ENCODE data around the gene BRI3. TPM values are rescaled to one million over a fixed set of nuclear protein-coding genes. Genes with fewer than 3 reads are reported as not detected.

BRI3 gene
- total and polyA plus RNA-seq, 2 of the 4 experiments (the other 2 are of a cell fraction) = 24.7 to 68.3 TPM

DNA sequence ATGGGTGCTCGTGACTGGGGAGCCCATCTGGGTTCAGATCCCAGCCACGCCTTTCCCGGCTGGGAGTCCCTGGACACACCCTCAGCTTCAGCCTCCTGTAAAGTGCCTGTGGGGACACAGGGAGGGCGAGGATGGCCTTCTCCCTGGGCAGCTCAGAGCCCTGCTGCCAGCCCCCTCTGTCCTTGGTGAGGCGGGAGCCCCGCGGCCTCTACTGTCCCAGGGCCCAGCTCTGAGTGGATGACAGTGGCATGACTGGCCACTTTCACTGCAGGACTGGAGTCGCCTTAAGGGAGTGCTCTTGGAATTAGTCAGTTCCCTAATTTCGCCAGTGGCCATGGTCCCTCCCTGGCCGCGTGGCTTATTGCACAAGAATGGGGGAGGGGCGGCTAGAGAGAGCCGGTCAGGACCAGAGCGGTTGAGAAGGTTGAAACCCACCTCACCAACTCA, 4.6 kb downstream of the BRI3 start:
- Histone ChIP-seq H3K4ac (ENCODE audit: low read depth, low read length) (peak overlapping the region; percentile 96), H2BK120ac (ENCODE audit: low read depth, low read length) (peak overlapping the region; percentile 92), H2AFZ (replicated peaks; ENCODE audit: low read length, poor library complexity) (peak overlapping the region; percentile 76), H3K56ac (ENCODE audit: extremely low read depth, insufficient read depth, low read length) (peak overlapping the region; percentile 65), H3K79me1 (ENCODE audit: low read depth in 1 of 2, low read length in 2 of 2) (peaks cover 15 to 73% of the 10 kb centered on the region in 2 experiments; a peak in 3 of 4 replicates), H4K5ac (ENCODE audit: low read depth, low read length) (peak overlapping the region; percentile 15; the same call in 1 of the 2 replicates), H4K20me1 (ENCODE audit: insufficient read depth, low read length) (peaks cover 78% of the 10 kb centered on the region), H2AK9ac (replicated peaks; ENCODE audit: low read depth, low read length, poor library complexity) (peak overlapping the region; percentile 99), H2BK5ac (ENCODE audit: low read depth, low read length, poor library complexity, severe bottlenecking) (peak overlapping the region; percentile 94), H3K18ac (ENCODE audit: low read depth, low read length) (0 out of 2 replicates have a peak overlapping the region, but pooled peaks have one; percentile 9), H2BK15ac (ENCODE audit: low read depth, low read length) (peak overlapping the region; percentile 91; the same call in 2 of the 3 replicates), H2AK5ac (ENCODE audit: low read depth, low read length) (peak overlapping the region; percentile 46), H3K4me3 (ENCODE audit: insufficient read depth, low read depth, low read length) (no peak overlapping the region), H3K23ac (ENCODE audit: low read depth, low read length) (peak overlapping the region; percentile 79), H3K27me3 (ENCODE audit: control insufficient read depth, insufficient read depth, low read length) (no peaks in the 10 kb centered on the region), H4K8ac (ENCODE audit: low read depth in 2 of 2, low read length in 2 of 2) (peak overlapping the region; percentile 94 to 95), H4K91ac (ENCODE audit: insufficient read depth, low read depth, low read length) (peak overlapping the region; percentile 97), H3K27ac (ENCODE audit: insufficient read depth, low read length) (peak overlapping the region; percentile 91), H3K14ac (replicated peaks; ENCODE audit: low read depth, low read length) (peak overlapping the region; percentile 89), H3K4me1 (ENCODE audit: control insufficient read depth, insufficient read depth, low read length) (peaks cover 37% of the 10 kb centered on the region), H3K9me3 (ENCODE audit: control insufficient read depth, insufficient read depth, low read length) (no peaks in the 10 kb centered on the region), H3K9me1 (ENCODE audit: insufficient read depth, low read length) (peaks cover 21% of the 10 kb centered on the region), H2BK20ac (ENCODE audit: low read depth, low read length) (peak overlapping the region; percentile 79), H3K36me3 (ENCODE audit: control insufficient read depth, insufficient read depth, low read length) (peaks cover 40% of the 10 kb centered on the region), H3K4me2 (ENCODE audit: low read depth, low read length) (peak overlapping the region; percentile 97), H3K9ac (ENCODE audit: low read depth, low read length) (peak overlapping the region; percentile 54)
- dilution Hi-C loops (cut with HindIII; ENCODE audit: low sequenced_read_pairs, unreplicated experiment) (no loop called here), intact Hi-C loops (cut with micrococcal nuclease) (no loop called here), in situ Hi-C loops (cut with MboI; ENCODE audit: low sequenced_read_pairs) (no loop called here)
- ATAC-seq (ENCODE audit: low read depth) (peak; percentile 3), DNase-seq (peak; percentile 55)
- POLR2A ChIA-PET (ENCODE audit: unreplicated experiment) = no interaction called here
- CTCF ChIA-PET = no interaction called here
- TF ChIP-seq FOS (IDR thresholded peaks at IDR 0.05; ENCODE audit: low read depth, low read length) (no peak), MAZ (IDR thresholded peaks at IDR 0.05; ENCODE audit: borderline replicate concordance, low read depth, low read length) (0 out of 2 replicates have a peak, but pooled peaks have one; percentile 21), POLR2A (IDR thresholded peaks at IDR 0.05; ENCODE audit: low read depth, low read length) (no peak; the same call in 1 of the 2 replicates), BHLHE40 (IDR thresholded peaks at IDR 0.05; ENCODE audit: low read depth, low read length) (0 out of 2 replicates have a peak, but pooled peaks have one; percentile 24), CEBPB (IDR thresholded peaks at IDR 0.05; ENCODE audit: low read depth, low read length) (peak; percentile 98)
- TF ChIP-seq, protein P1, sequence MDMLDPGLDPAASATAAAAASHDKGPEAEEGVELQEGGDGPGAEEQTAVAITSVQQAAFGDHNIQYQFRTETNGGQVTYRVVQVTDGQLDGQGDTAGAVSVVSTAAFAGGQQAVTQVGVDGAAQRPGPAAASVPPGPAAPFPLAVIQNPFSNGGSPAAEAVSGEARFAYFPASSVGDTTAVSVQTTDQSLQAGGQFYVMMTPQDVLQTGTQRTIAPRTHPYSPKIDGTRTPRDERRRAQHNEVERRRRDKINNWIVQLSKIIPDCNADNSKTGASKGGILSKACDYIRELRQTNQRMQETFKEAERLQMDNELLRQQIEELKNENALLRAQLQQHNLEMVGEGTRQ (IDR thresholded peaks at IDR 0.05; ENCODE audit: low read depth, low read length) = peak; percentile 20; the same call in 1 of the 2 replicates
- WGBS, 2 experiments (ENCODE audit: extremely low coverage in 2 of 2, insufficient read length in 1 of 2) = 87% methylated on average over 3 of the region's 14 CpGs; no CpG with 5 or more reads in 1 of the 2 experiments
- no TSS peak for BruUV-seq (replicated peaks)

Data from IMR-90 (cell line).